HL-60 (cell line): ENCODE data around the gene KRT71.

Experiments
- DNase-seq, 2 experiments: peaks; one replicate each; pipeline ENCODE4 v3.0.0-alpha.2; 2010 to 2020; ENCODE audit warnings: low read depth in 1 of 2, low spot score in 1 of 2
- H3K27ac ChIP-seq: fragments of 250-450 bp; sonication (Bioruptor Pico); replicated peaks from 2 replicates; pipeline ENCODE4 v1.5.1; 2020; ENCODE audit warnings: mild to moderate bottlenecking, moderate library complexity
- H3K27me3 ChIP-seq: fragments of 250-450 bp; sonication (Bioruptor Pico); 2 replicates; pipeline ENCODE4 v1.5.1; 2021; ENCODE audit warnings: mild to moderate bottlenecking, moderate library complexity; ENCODE audit not compliant: insufficient read depth, poor library complexity, severe bottlenecking
- H3K4me3 ChIP-seq: replicated peaks from 2 replicates; pipeline ENCODE4 v1.5.1; 2011; ENCODE audit warnings: mild to moderate bottlenecking, control low read depth, low read length; ENCODE audit not compliant: insufficient read depth
- GABPA ChIP-seq: IDR thresholded peaks from 2 replicates; pipeline ENCODE4 v1.6.1; 2012; ENCODE audit warnings: low read depth
- POLR2AphosphoS5 ChIP-seq: IDR thresholded peaks from 2 replicates; pipeline ENCODE4 v1.6.1; 2012; ENCODE audit warnings: low read depth
- REST ChIP-seq: IDR thresholded peaks from 2 replicates; pipeline ENCODE4 v1.6.1; 2012; ENCODE audit warnings: low read depth; ENCODE audit not compliant: insufficient replicate concordance
- SPI1 ChIP-seq: IDR thresholded peaks from 2 replicates; pipeline ENCODE4 v1.6.1; 2012; ENCODE audit warnings: low read depth, mild to moderate bottlenecking, borderline replicate concordance
- TF ChIP-seq, protein P1 (sequence below): IDR thresholded peaks from one replicate; pipeline ENCODE4 v1.5.1; 2011; ENCODE audit warnings: low read length, control low read depth, inconsistent platforms; ENCODE audit not compliant: insufficient read depth

The KRT71 gene

DNA sequence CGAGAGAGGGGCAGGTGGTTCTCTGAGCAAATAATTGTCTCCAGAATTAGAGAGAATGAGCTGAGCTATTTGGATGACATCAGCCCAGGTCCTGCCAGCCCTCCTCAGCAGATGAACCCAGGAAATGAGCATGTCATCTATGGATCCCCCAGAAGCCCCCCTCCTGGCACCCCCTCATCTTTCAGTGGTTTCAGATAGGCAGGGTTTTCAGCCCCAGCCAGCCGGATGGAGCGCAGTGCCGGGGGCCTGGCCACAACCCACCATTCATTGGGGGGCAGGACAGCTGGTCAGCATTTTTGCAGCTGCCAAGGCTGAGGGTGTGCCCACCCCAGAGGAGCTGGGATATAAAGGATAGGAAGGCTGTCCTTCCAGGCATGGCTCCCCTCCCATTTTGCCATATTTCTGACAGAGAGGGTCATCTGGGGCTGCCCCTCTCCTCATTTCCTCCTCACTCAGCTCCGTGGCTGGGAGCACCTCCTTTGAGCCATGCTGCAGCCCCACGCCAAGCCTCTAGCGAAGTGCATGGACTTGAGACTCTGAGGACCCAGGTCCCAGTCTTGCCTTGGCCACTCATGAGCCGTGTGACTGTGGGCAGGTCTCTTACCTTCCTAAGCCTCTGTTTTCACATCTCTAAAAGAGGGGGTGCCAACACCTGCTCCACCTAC lies 6.0 kb upstream of the KRT71 start:
- DNase-seq = no peak
- Histone ChIP-seq H3K4me3 (no peak overlapping the region), H3K27ac (no peak overlapping the region), H3K27me3 (no peaks in the 10 kb centered on the region)
- TF ChIP-seq REST (no peak), SPI1 (no peak), GABPA (no peak), POLR2AphosphoS5 (no peak)
- TF ChIP-seq, protein P1, sequence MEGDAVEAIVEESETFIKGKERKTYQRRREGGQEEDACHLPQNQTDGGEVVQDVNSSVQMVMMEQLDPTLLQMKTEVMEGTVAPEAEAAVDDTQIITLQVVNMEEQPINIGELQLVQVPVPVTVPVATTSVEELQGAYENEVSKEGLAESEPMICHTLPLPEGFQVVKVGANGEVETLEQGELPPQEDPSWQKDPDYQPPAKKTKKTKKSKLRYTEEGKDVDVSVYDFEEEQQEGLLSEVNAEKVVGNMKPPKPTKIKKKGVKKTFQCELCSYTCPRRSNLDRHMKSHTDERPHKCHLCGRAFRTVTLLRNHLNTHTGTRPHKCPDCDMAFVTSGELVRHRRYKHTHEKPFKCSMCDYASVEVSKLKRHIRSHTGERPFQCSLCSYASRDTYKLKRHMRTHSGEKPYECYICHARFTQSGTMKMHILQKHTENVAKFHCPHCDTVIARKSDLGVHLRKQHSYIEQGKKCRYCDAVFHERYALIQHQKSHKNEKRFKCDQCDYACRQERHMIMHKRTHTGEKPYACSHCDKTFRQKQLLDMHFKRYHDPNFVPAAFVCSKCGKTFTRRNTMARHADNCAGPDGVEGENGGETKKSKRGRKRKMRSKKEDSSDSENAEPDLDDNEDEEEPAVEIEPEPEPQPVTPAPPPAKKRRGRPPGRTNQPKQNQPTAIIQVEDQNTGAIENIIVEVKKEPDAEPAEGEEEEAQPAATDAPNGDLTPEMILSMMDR = no peak

DNA sequence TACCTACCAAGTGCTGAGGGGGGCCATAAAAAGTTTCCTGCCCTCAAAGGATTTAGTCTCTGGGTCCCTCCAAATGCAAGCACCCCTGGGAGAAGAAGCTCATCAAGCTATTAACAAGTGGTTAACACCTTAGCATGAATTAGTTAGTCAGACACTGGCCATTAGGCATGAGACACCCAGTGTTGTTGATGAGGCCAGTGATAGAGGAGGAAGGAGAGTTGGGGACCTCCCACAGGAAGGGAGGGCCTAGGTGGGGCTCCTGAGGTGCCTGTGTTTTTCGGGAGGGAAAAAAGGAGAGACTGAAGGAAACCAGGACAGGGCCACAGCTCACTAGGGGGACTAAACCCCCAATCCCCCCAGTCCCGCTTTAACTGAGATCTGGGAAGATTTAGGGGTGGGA lies 4.5 kb upstream of the KRT71 start:
- DNase-seq = no peak
- H3K27me3 ChIP-seq = no peaks in the 10 kb centered on the region
- no peak overlapping the region for H3K27ac ChIP-seq
- TF ChIP-seq POLR2AphosphoS5 (no peak), GABPA (no peak), REST (no peak), SPI1 (no peak)
- TF ChIP-seq, protein P1 = no peak
- H3K4me3 ChIP-seq = no peak overlapping the region

DNA sequence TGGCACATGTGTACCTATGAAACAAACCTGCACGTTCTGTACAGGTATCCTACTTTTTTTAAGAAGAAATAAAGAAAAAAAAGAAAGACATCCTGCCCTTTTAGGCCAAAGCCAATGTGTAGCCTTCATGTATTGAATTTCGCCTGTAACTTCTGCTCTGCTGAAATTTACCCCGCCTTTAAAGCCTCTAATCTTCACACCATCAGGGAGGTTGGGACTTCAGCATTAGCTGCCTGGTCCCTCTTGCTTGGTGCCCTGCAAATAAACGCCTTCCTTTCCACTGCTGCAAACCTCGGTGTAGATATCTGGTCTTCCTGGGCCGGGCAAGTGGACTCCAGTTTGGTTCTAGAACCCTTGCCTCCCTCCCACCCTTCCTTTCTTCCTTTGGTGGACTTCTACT lies 2.6 kb upstream of the KRT71 start:
- H3K27me3 ChIP-seq = no peaks in the 10 kb centered on the region
- TF ChIP-seq, protein P1 = no peak
- TF ChIP-seq REST (no peak), GABPA (no peak), POLR2AphosphoS5 (no peak), SPI1 (no peak)
- H3K27ac ChIP-seq = no peak overlapping the region
- no peak overlapping the region for H3K4me3 ChIP-seq
- no peak for DNase-seq
